C4-2B (cell line): ENCODE data around the gene OBP2A.

Experiments
- ZFX ChIP-seq: fragments of 450-650 bp; IDR thresholded peaks from 2 replicates; pipeline ENCODE4 v1.6.1; 2017
- TF ChIP-seq, protein P1 (sequence below): fragments of 450-650 bp; conservative IDR thresholded peaks from 2 replicates; pipeline ENCODE4 v1.5.1; 2017; ENCODE audit warnings: mild to moderate bottlenecking

DNA sequence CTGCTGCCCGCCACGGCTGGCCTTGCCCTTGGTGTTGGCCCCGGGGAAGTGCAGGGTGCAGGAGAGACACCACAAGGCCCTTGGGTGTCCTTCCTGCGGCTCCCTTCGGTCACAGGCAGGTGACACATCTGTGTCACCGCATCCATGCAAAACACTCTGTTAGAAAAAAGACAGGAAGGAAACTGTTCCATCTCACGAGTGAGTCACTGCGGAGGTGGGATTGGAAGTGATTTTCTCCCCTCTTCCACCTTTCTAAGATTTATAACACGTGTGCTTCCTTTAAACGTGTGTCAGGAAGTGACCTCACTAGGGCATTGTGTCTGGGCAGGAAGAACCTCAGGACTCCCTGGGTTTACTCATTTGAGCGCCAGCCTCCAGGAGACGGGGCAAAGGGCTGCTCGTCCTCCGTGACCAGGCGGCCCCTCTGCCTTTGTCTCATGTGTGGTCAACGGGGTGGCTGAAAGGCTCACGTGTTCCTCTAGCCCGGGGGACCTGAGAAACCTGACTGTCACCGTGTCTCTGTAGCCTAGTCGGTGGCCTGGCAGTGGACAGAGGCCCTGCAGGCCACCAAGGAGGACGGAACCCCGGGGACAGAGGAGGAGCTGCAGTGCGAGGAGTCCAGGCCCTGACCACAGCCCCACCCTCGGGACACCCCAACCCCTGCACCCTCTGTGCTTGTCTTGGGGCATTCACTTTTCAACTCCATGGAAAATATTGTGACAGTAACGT, 29.6 kb upstream of the OBP2A start:
- TF ChIP-seq, protein P1, sequence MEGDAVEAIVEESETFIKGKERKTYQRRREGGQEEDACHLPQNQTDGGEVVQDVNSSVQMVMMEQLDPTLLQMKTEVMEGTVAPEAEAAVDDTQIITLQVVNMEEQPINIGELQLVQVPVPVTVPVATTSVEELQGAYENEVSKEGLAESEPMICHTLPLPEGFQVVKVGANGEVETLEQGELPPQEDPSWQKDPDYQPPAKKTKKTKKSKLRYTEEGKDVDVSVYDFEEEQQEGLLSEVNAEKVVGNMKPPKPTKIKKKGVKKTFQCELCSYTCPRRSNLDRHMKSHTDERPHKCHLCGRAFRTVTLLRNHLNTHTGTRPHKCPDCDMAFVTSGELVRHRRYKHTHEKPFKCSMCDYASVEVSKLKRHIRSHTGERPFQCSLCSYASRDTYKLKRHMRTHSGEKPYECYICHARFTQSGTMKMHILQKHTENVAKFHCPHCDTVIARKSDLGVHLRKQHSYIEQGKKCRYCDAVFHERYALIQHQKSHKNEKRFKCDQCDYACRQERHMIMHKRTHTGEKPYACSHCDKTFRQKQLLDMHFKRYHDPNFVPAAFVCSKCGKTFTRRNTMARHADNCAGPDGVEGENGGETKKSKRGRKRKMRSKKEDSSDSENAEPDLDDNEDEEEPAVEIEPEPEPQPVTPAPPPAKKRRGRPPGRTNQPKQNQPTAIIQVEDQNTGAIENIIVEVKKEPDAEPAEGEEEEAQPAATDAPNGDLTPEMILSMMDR = no peak
- TF ChIP-seq ZFX = no peak
